Left ventricle myocardium inferior (tissue), 1 donor: ENCODE measurements around the gene APOBEC3B. TPM values are rescaled to one million over a fixed set of nuclear protein-coding genes. Genes with fewer than 3 reads are reported as not detected.

Experiments used
- DNase-seq: peaks from one replicate; pipeline ENCODE4 v3.0.0-alpha.2; 2020
- H3K27ac ChIP-seq: fragments of 200-600 bp; replicated peaks from 2 replicates; pipeline ENCODE4 v1.8.0; 2021
- H3K27me3 ChIP-seq: fragments of 200-600 bp; 2 replicates; pipeline ENCODE4 v1.8.0; 2021; ENCODE audit warnings: low read depth
- H3K36me3 ChIP-seq: fragments of 200-600 bp; 2 replicates; pipeline ENCODE4 v1.8.0; 2021
- H3K4me1 ChIP-seq: fragments of 200-600 bp; 2 replicates; pipeline ENCODE4 v1.8.0; 2021
- H3K4me3 ChIP-seq: fragments of 200-600 bp; 2 replicates; pipeline ENCODE4 v1.8.0; 2021; ENCODE audit warnings: mild to moderate bottlenecking, moderate library complexity
- H3K9me3 ChIP-seq: fragments of 200-600 bp; replicated peaks from 2 replicates; pipeline ENCODE4 v1.8.0; 2021
- intact Hi-C: fragments of 100-400 bp; cut with micrococcal nuclease; formaldehyde crosslinking; loops from one replicate; pipeline ENCODE4 v1.11.0; 2022
- total RNA-seq: library from RNA; stranded (reverse); fragmentation: NEBNext Ultra II Directional; extraction: Animal tissue kit (Norgen Biotek cat#: 25700); gene quantifications from one replicate; pipeline ENCODE4 v1.2.1, GENCODE V29; 2021
- TF ChIP-seq, protein P1 (sequence below): fragments of 200-600 bp; IDR thresholded peaks from 2 replicates; pipeline ENCODE4 v1.8.0; 2021; ENCODE audit warnings: antibody characterized with exemption, mild to moderate bottlenecking, borderline replicate concordance
- donor health status: DM: no; HTN: yes; CAD: no; lungs with severe emphysema.

APOBEC3B gene
- total RNA-seq, 1 donor from 2014 or later: 0.52 TPM

DNA sequence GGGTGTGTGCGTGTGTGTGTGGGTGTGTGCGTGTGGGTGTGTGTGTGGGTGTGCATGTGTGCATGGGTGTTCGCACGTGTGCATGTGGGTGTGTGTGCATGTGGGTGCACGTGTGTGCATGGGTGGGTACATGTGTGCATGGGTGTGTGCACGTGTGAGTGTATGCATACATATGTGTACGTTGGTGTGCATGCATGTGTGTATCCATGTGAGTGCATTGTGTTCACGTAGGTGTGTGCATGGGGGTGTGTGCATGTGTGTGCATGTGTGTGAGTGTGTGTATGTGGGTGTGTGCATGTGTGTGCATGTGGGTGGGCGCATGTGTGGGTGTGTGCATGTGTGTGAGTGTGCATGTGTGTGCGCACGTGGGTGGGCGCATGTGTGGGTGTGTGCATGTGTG lies 44.6 kb upstream of the APOBEC3B start:
- intact Hi-C loops: no loop called here
- Histone ChIP-seq H3K4me3 (no peak overlapping the region), H3K27me3 (peaks cover 22% of the 10 kb centered on the region), H3K4me1 (peaks cover 15% of the 10 kb centered on the region), H3K36me3 (no peaks in the 10 kb centered on the region), H3K27ac (no peak overlapping the region), H3K9me3 (no peaks in the 10 kb centered on the region)
- no peak for DNase-seq
- TF ChIP-seq, protein P1, sequence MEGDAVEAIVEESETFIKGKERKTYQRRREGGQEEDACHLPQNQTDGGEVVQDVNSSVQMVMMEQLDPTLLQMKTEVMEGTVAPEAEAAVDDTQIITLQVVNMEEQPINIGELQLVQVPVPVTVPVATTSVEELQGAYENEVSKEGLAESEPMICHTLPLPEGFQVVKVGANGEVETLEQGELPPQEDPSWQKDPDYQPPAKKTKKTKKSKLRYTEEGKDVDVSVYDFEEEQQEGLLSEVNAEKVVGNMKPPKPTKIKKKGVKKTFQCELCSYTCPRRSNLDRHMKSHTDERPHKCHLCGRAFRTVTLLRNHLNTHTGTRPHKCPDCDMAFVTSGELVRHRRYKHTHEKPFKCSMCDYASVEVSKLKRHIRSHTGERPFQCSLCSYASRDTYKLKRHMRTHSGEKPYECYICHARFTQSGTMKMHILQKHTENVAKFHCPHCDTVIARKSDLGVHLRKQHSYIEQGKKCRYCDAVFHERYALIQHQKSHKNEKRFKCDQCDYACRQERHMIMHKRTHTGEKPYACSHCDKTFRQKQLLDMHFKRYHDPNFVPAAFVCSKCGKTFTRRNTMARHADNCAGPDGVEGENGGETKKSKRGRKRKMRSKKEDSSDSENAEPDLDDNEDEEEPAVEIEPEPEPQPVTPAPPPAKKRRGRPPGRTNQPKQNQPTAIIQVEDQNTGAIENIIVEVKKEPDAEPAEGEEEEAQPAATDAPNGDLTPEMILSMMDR: no peak

DNA sequence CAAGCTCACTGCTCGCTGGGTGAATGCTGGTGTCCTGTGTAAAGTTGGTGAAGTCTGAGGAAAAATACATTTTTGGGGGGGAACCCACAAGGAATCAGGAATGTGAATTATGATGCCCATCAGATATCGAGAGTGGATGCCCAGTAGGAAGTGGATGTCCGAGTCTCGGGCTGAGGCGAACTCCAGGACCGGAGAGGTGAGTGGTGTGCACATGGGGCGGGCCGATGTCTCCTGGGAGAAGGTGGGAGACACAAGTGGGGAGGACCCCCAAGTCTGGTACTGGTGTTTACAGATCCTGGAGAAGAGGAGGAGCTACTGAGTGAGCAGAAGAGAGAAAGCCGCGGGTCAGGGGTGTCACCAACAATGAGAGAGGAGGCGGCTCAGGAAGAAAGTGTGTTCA lies 43.9 kb upstream of the APOBEC3B start:
- Histone ChIP-seq H3K27me3 (peaks cover 29% of the 10 kb centered on the region), H3K4me1 (peaks cover 15% of the 10 kb centered on the region), H3K36me3 (no peaks in the 10 kb centered on the region), H3K27ac (no peak overlapping the region), H3K9me3 (no peaks in the 10 kb centered on the region), H3K4me3 (no peak overlapping the region)
- TF ChIP-seq, protein P1: no peak
- intact Hi-C loops: no loop called here
- DNase-seq: no peak

DNA sequence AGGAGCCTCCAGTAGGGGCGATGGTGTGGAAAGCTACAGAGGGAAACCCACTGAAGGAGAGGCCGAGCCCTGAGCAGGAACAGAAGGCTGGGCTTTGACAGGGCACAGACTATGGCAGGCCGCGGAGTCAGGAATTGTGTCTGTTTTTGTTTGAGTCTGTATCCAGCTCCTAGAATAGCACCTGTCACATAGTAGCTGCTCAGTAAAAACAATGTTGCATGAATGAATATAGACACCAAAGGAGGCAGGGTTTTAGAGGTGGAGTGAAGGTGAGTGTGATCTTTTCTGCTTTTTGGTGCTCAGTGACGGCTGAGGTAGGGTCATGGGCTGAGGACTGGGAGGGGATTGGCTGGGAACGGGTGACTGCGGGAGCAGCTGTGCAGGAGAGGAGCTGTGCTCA lies 43.2 kb upstream of the APOBEC3B start:
- Histone ChIP-seq H3K27me3 (peaks cover 35% of the 10 kb centered on the region), H3K4me3 (no peak overlapping the region), H3K9me3 (no peaks in the 10 kb centered on the region), H3K36me3 (no peaks in the 10 kb centered on the region), H3K27ac (no peak overlapping the region), H3K4me1 (peaks cover 14% of the 10 kb centered on the region)
- intact Hi-C loops: no loop called here
- no peak for DNase-seq
- TF ChIP-seq, protein P1: no peak

DNA sequence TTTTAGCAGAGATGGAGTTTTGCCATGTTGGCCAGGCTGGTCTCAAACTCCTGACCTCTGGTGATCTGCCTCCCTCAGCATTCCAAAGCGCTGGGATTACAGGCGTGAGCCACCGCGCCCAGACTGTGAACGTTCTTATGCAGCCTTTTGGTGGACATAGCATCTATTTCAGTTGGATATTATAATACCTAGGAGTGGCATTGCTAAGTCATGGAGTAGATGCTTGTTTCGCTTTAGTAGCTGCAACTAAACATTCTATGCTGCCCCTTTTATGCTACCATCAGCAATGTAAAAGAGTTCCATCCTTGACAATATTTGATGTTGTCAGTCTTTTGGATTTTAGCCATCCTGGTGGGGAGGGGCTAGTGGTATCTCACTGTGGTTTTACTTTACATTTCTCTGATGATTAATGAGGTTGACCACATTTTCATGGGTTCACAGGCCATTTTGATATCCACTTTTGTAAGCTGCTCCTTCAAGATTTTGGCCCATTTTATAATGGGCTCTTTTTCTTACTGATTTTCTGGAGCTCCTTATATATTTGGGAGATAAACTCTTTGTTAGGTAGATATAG lies 41.2 kb upstream of the APOBEC3B start:
- TF ChIP-seq, protein P1: no peak
- no peaks in the 10 kb centered on the region for H3K36me3 ChIP-seq
- intact Hi-C loops: no loop called here
- H3K27me3 ChIP-seq: peaks cover 47% of the 10 kb centered on the region
- H3K9me3 ChIP-seq: no peaks in the 10 kb centered on the region
- H3K4me3 ChIP-seq: no peak overlapping the region
- DNase-seq: no peak
- no peaks in the 10 kb centered on the region for H3K4me1 ChIP-seq
- H3K27ac ChIP-seq: no peak overlapping the region

DNA sequence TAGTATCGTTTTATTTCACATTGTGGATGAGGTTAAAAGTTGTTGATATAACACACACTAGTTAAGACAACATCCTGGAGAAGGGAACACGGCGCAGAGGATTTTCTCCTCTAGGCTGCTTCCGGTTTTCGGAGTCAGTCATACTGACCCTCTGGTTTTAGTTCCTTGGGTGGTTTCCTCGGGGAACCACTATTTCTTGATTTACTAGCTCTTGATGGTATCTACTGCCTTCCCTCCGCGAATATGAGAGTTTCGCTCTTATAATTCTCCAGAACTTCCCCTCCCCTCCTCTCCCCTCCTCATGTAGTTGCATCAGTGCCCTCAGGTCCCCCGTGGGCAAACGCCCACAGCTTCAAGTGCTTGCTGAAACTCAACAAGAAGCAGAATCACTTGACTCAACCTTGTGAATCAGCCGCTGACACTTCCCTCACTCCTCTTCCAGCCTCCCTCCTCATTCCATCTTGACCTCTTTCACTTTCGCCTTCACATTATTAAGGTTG lies 40.6 kb upstream of the APOBEC3B start:
- Histone ChIP-seq H3K27me3 (peaks cover 48% of the 10 kb centered on the region), H3K4me3 (no peak overlapping the region), H3K4me1 (no peaks in the 10 kb centered on the region), H3K9me3 (no peaks in the 10 kb centered on the region), H3K27ac (no peak overlapping the region), H3K36me3 (no peaks in the 10 kb centered on the region)
- TF ChIP-seq, protein P1: no peak
- no peak for DNase-seq
- intact Hi-C loops: no loop called here
